HG03060 (cell line): ENCODE measurements around the gene PTPMT1.

Source experiments
- ATAC-seq: cut with Tn5 transposase; IDR thresholded peaks from one replicate; pipeline ENCODE4 v1.9.1; 2021; ENCODE audit warnings: low read depth, moderate number of reproducible peaks; ENCODE audit not compliant: unreplicated experiment

Gene PTPMT1

DNA sequence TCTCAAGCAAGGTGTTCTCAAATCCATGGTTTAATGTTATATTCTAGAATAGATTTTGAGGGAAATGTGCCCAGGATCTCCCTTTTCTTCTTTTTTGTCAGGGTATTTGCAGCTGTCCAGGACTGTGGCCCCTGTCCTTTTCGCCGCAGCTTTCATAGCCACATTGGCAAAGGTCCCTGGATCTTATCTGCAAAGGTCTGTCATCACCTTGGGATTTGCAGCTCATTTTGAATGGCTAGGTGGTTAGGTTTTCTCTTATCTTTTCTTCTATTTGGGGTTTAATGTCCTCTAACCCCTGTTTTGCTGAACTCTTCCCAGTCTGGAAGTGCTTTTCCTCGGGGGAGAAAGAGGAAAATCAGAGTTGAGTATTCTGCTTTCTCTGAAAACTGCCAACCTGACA lies 40.5 kb downstream of the PTPMT1 start:
- ATAC-seq = no peak

DNA sequence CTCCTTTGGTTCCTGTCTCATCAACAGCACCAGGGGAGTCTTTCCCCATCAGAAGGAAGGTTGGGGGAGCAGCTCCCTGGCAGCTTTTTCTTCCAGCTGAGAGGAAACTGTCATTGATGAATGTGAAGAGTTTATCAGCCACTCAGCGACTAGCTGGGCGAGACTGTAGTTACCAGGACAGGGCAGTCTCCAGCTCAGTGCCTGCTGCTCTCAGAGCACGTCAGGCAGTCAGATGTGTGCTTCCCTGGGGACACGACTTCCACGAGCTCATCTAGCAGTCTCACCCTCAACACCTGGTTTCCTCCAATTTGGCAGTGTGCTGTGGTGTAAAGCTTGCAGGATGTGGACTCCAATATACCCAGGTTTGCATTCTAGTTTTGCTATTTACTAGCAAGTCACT lies 41.3 kb downstream of the PTPMT1 start:
- ATAC-seq = no peak

DNA sequence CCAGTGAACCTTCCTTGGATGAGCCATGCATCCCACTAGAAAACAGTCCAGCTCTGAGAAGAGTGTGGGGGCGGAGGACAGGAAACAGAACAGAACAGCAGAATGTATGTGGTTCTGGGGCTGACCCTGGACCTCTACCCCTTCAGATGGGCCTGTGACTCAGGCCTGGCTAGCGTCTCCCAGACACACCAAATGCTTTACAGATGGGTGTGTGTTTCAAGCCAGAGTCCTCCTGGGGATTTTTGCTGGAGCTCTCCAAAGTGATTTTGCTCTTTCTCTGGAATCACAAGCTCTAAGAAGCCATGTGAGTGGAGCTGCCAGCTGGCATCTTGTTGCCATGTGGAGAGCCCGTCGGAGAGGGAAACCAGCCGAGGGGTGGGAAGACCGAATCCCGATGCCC lies 42.0 kb downstream of the PTPMT1 start:
- no peak for ATAC-seq

DNA sequence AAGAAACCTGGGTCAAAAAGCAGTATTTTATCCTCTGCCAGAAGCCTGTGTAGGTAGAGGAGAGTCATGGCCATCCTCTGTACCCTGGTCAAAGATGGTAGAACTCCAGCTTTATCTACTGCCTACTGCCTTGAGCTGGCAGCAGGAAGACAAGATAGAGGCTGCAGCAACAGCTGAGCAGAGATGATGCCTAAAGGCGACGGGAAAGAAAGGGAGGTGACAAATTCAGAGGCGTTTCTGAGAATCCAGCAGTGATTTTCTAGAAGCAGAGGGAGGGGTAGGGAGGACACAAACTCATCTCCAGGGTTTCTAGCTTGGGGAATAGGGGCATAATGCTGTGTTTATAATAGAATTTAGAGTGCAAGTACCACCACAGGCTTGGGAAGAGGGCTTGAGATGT lies 44.3 kb downstream of the PTPMT1 start:
- no peak for ATAC-seq

DNA sequence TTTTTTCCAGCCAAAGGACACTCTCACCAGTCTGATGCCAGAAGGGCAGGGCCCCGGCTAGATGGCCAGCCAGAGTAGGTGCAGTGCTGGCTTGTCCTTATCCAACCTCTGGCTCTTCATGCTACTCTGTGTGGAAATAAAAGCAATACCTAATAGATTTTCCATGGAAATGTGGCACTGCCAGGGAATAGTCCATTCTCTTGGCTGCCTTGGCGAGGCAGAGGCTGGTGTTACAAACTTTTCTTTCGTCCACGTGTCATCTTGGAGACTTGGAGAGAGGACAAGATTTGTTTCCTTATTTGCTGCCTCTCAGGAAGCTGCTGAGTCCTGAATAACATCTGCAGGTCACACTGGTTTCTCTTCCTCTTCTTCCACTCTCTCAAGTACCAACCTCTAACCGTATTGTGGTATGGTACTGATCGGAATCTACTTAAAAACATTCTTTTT lies 46.0 kb downstream of the PTPMT1 start:
- no peak for ATAC-seq

DNA sequence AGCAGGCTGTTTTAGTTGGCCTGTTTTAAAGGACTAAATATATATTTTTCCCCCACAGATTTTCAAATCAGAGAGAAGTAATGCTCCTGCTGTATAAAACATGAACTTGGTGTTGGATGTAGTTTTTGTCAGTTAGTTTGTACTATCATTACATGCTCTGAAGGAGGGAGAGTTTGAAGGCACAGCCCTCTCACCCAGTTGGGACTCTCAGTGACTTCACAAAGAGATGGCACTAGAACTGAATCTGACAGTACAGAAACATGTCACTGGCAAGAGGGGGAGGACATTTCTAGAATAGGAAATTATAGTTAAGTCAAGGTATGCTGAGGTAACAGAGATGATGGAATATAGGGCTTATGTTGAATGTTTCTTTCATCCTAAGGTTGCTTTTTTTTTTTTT lies 49.9 kb downstream of the PTPMT1 start:
- ATAC-seq = no peak

DNA sequence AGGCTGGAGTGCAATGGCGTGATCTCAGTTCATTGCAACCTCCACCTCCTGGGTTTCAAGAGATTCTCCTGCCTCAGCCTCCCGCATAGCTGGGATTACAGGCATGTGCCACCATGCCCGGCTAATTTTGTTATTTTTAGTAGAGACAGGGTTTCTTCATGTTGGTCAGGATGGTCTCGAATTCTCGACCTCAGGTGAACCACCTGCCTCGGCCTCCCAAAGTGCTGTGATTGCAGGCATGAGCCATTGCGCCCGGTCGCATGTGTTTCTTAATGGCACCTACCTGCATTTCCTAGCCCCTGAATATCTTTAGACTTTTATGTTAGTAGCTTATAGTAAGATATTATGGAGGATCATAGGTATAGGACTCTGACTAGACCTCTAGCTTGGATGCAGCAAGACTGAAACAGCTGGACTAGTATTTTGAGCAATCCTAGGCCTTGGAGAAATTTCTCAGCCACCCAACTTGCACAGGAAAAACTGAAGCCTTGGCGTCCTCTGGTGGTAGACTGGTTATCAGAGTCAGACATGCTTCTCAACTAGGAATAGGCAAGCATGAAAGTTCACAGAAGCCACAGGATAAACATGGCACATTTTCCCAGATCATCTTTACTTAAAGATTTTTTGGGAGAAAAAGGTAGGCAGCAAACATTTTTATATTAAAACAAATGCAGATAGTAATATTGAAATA lies 51.5 kb downstream of the PTPMT1 start:
- no peak for ATAC-seq

DNA sequence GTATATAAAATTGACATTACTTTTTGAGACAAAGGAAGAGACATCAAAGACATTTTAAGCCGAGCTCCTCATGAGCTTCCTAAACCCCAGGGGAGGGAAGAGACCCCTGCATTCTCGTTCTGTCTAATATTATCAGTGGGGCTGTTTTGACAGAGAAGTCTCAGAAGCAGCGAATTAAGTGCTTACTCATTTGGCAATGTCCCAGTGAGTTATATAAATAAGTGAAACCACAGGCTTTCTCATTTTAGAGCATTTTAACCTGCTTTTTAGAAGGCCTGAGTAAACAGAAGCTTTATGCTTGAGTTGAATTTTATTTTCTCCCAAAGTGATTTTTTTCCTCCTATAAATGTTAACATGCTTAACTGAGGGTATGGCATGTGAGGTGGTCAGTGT lies 52.0 kb downstream of the PTPMT1 start:
- ATAC-seq = no peak

DNA sequence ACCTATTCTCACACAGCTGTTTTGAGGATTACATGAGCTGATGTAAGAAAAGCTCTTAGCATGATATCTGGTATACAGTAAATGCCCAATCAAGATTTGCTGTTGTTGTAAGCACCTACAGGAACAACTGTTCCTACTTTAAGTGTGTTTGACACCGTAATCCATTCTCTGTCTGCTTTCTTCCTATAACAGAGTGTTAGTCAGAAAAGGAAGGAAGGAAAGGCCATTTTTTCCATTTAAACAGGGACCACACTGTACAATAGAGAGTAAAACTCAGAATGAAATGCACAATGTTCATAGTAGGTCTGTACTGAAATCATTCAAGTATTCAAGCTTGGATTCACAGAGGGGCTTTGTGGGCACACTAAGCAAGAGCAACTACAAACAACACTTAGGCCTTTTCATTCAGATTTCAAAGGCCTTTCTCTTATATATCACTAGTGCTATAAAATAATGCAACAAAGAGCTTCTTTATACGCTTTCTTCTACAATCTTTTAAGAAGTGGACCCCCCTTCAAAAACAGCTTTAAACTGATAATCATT lies 55.5 kb downstream of the PTPMT1 start:
- ATAC-seq = no peak
